ENCODE data around the gene TRIM54.
A peak's percentile ranks its signal among the peaks of the same experiment; 100 is the strongest.

TRIM54 gene

GRCh38 chr2:27322301-27322765, 40.1 kb downstream of the TRIM54 start:
- Histone ChIP-seq H3K4me3 (ENCODE audit: low read depth in 1 of 2, low read length in 2 of 2) (peak overlapping the region; percentile 82 to 92), H3K9me3 (ENCODE audit: control insufficient read depth in 1 of 2, low read length in 2 of 2) (no peaks in the 10 kb centered on the region), H3K27ac (ENCODE audit: low read depth, low read length) (peak overlapping the region; percentile 3), H3K9ac (ENCODE audit: low read depth in 1 of 2, low read length in 2 of 2) (peak overlapping the region; percentile 97 to 99), H3K36me3 (ENCODE audit: control insufficient read depth in 1 of 2, insufficient read depth in 2 of 2, low read length in 2 of 2) (peaks cover 13 to 14% of the 10 kb centered on the region in 2 donors), H3K27me3 (ENCODE audit: control insufficient read depth in 1 of 2, insufficient read depth in 2 of 2, low read length in 2 of 2) (no peaks in the 10 kb centered on the region), H3K4me1 (ENCODE audit: control insufficient read depth in 1 of 2, insufficient read depth in 2 of 2, low read length in 2 of 2) (peaks cover 20 to 23% of the 10 kb centered on the region in 2 donors)

- Histone ChIP-seq H3K4me1 (ENCODE audit: control insufficient read depth in 1 of 2, insufficient read depth in 2 of 2, low read length in 2 of 2) (peaks cover 20 to 23% of the 10 kb centered on the region in 2 donors), H3K36me3 (ENCODE audit: control insufficient read depth in 1 of 2, insufficient read depth in 2 of 2, low read length in 2 of 2) (peaks cover 16 to 18% of the 10 kb centered on the region in 2 donors), H3K4me3 (ENCODE audit: low read depth in 1 of 2, low read length in 2 of 2) (peak within 1 kb of the TSS; percentile 82 to 92), H3K9me3 (ENCODE audit: control insufficient read depth in 1 of 2, low read length in 2 of 2) (no peaks in the 10 kb centered on the region), H3K9ac (ENCODE audit: low read depth in 1 of 2, low read length in 2 of 2) (peak within 1 kb of the TSS; percentile 97 to 99), H3K27me3 (ENCODE audit: control insufficient read depth in 1 of 2, insufficient read depth in 2 of 2, low read length in 2 of 2) (no peaks in the 10 kb centered on the region), H3K27ac (ENCODE audit: low read depth, low read length) (peak within 1 kb of the TSS; percentile 89)
These were observed 40.8 kb downstream of the TRIM54 start, which contains the start of gene MPV17 for GRCh38 chr2:27322766-27323595. TSS of gene MPV17 (minus strand) at chr2:27323097. CDS start at chr2:27322517, 580 bp downstream.

- peak overlapping the region; percentile 82 to 92 for H3K4me3 ChIP-seq (ENCODE audit: low read depth in 1 of 2, low read length in 2 of 2)
- H3K27me3 ChIP-seq (ENCODE audit: control insufficient read depth in 1 of 2, insufficient read depth in 2 of 2, low read length in 2 of 2), result no peaks in the 10 kb centered on the region
- H3K9me3 ChIP-seq (ENCODE audit: control insufficient read depth in 1 of 2, low read length in 2 of 2), result no peaks in the 10 kb centered on the region
- peak overlapping the region; percentile 89 for H3K27ac ChIP-seq (ENCODE audit: low read depth, low read length)
- peaks cover 20 to 23% of the 10 kb centered on the region in 2 donors for H3K4me1 ChIP-seq (ENCODE audit: control insufficient read depth in 1 of 2, insufficient read depth in 2 of 2, low read length in 2 of 2)
- H3K36me3 ChIP-seq (ENCODE audit: control insufficient read depth in 1 of 2, insufficient read depth in 2 of 2, low read length in 2 of 2), result peaks cover 24 to 25% of the 10 kb centered on the region in 2 donors
- peak overlapping the region; percentile 97 to 99 for H3K9ac ChIP-seq (ENCODE audit: low read depth in 1 of 2, low read length in 2 of 2)
These were observed 41.5 kb downstream of the TRIM54 start for GRCh38 chr2:27323596-27324285.

- Histone ChIP-seq H3K27ac (ENCODE audit: low read depth, low read length) (no peak overlapping the region), H3K27me3 (ENCODE audit: control insufficient read depth in 1 of 2, insufficient read depth in 2 of 2, low read length in 2 of 2) (no peaks in the 10 kb centered on the region), H3K4me3 (ENCODE audit: low read depth in 1 of 2, low read length in 2 of 2) (no peak overlapping the region), H3K4me1 (ENCODE audit: control insufficient read depth in 1 of 2, insufficient read depth in 2 of 2, low read length in 2 of 2) (peaks cover 20 to 23% of the 10 kb centered on the region in 2 donors), H3K9me3 (ENCODE audit: control insufficient read depth in 1 of 2, low read length in 2 of 2) (no peaks in the 10 kb centered on the region), H3K9ac (ENCODE audit: low read depth in 1 of 2, low read length in 2 of 2) (no peak overlapping the region), H3K36me3 (ENCODE audit: control insufficient read depth in 1 of 2, insufficient read depth in 2 of 2, low read length in 2 of 2) (peaks cover 30 to 34% of the 10 kb centered on the region in 2 donors)
These were observed 42.5 kb downstream of the TRIM54 start for GRCh38 chr2:27324720-27325119.

GRCh38 chr2:27335311-27335710, 53.1 kb downstream of the TRIM54 start:
- no peak overlapping the region for H3K27ac ChIP-seq (ENCODE audit: low read depth, low read length)
- no peaks in the 10 kb centered on the region for H3K27me3 ChIP-seq (ENCODE audit: control insufficient read depth in 1 of 2, insufficient read depth in 2 of 2, low read length in 2 of 2)
- H3K36me3 ChIP-seq (ENCODE audit: control insufficient read depth in 1 of 2, insufficient read depth in 2 of 2, low read length in 2 of 2), result peaks cover 34 to 75% of the 10 kb centered on the region in 2 donors
- no peak overlapping the region for H3K4me3 ChIP-seq (ENCODE audit: low read depth in 1 of 2, low read length in 2 of 2)
- H3K4me1 ChIP-seq (ENCODE audit: control insufficient read depth in 1 of 2, insufficient read depth in 2 of 2, low read length in 2 of 2), result no peaks in the 10 kb centered on the region
- H3K9me3 ChIP-seq (ENCODE audit: control insufficient read depth in 1 of 2, low read length in 2 of 2), result no peaks in the 10 kb centered on the region
- H3K9ac ChIP-seq (ENCODE audit: low read depth in 1 of 2, low read length in 2 of 2), result no peak overlapping the region

- H3K27me3 ChIP-seq (ENCODE audit: control insufficient read depth in 1 of 2, insufficient read depth in 2 of 2, low read length in 2 of 2), result no peaks in the 10 kb centered on the region
- H3K27ac ChIP-seq (ENCODE audit: low read depth, low read length), result no peak overlapping the region
- no peaks in the 10 kb centered on the region for H3K9me3 ChIP-seq (ENCODE audit: control insufficient read depth in 1 of 2, low read length in 2 of 2)
- H3K9ac ChIP-seq (ENCODE audit: low read depth in 1 of 2, low read length in 2 of 2), result no peak overlapping the region
- no peaks in the 10 kb centered on the region for H3K4me1 ChIP-seq (ENCODE audit: control insufficient read depth in 1 of 2, insufficient read depth in 2 of 2, low read length in 2 of 2)
- no peak overlapping the region for H3K4me3 ChIP-seq (ENCODE audit: low read depth in 1 of 2, low read length in 2 of 2)
- H3K36me3 ChIP-seq (ENCODE audit: control insufficient read depth in 1 of 2, insufficient read depth in 2 of 2, low read length in 2 of 2), result peaks cover 34 to 74% of the 10 kb centered on the region in 2 donors
These were observed 53.9 kb downstream of the TRIM54 start for GRCh38 chr2:27336173-27336572.

- no peak overlapping the region for H3K27ac ChIP-seq (ENCODE audit: low read depth, low read length)
- no peak overlapping the region for H3K9ac ChIP-seq (ENCODE audit: low read depth in 1 of 2, low read length in 2 of 2)
- peaks cover 3 to 17% of the 10 kb centered on the region in 2 donors for H3K36me3 ChIP-seq (ENCODE audit: control insufficient read depth in 1 of 2, insufficient read depth in 2 of 2, low read length in 2 of 2)
These were observed 65.4 kb downstream of the TRIM54 start for GRCh38 chr2:27347641-27348040.

GRCh38 chr2:27350106-27350693, 68.0 kb downstream of the TRIM54 start:
- H3K9ac ChIP-seq (ENCODE audit: low read depth in 1 of 2, low read length in 2 of 2), result no peak overlapping the region
- H3K27ac ChIP-seq (ENCODE audit: low read depth, low read length), result no peak overlapping the region
- peaks cover 3 to 9% of the 10 kb centered on the region in 2 donors for H3K36me3 ChIP-seq (ENCODE audit: control insufficient read depth in 1 of 2, insufficient read depth in 2 of 2, low read length in 2 of 2)
- no peaks in the 10 kb centered on the region for H3K27me3 ChIP-seq (ENCODE audit: control insufficient read depth in 1 of 2, insufficient read depth in 2 of 2, low read length in 2 of 2)
- H3K9me3 ChIP-seq (ENCODE audit: control insufficient read depth in 1 of 2, low read length in 2 of 2), result no peaks in the 10 kb centered on the region
- H3K4me1 ChIP-seq (ENCODE audit: control insufficient read depth in 1 of 2, insufficient read depth in 2 of 2, low read length in 2 of 2), result peaks cover 13 to 14% of the 10 kb centered on the region in 2 donors
- H3K4me3 ChIP-seq (ENCODE audit: low read depth in 1 of 2, low read length in 2 of 2), result no peak overlapping the region

More at GRCh38 chr2:27347641-27348040, 65.4 kb downstream of the TRIM54 start:
- no peak overlapping the region for H3K4me3 ChIP-seq (ENCODE audit: low read depth in 1 of 2, low read length in 2 of 2)
- no peaks in the 10 kb centered on the region for H3K4me1 ChIP-seq (ENCODE audit: control insufficient read depth in 1 of 2, insufficient read depth in 2 of 2, low read length in 2 of 2)
- H3K9me3 ChIP-seq (ENCODE audit: control insufficient read depth in 1 of 2, low read length in 2 of 2), result no peaks in the 10 kb centered on the region
- no peaks in the 10 kb centered on the region for H3K27me3 ChIP-seq (ENCODE audit: control insufficient read depth in 1 of 2, insufficient read depth in 2 of 2, low read length in 2 of 2)

- no peak overlapping the region for H3K4me3 ChIP-seq (ENCODE audit: low read depth in 1 of 2, low read length in 2 of 2)
- H3K4me1 ChIP-seq (ENCODE audit: control insufficient read depth in 1 of 2, insufficient read depth in 2 of 2, low read length in 2 of 2), result peaks cover 19 to 20% of the 10 kb centered on the region in 2 donors
- no peaks in the 10 kb centered on the region for H3K9me3 ChIP-seq (ENCODE audit: control insufficient read depth in 1 of 2, low read length in 2 of 2)
- no peak overlapping the region for H3K9ac ChIP-seq (ENCODE audit: low read depth in 1 of 2, low read length in 2 of 2)
- H3K27ac ChIP-seq (ENCODE audit: low read depth, low read length), result no peak overlapping the region
- no peaks in the 10 kb centered on the region for H3K27me3 ChIP-seq (ENCODE audit: control insufficient read depth in 1 of 2, insufficient read depth in 2 of 2, low read length in 2 of 2)
- peaks cover 3 to 9% of the 10 kb centered on the region in 2 donors for H3K36me3 ChIP-seq (ENCODE audit: control insufficient read depth in 1 of 2, insufficient read depth in 2 of 2, low read length in 2 of 2)
These were observed 69.8 kb downstream of the TRIM54 start for GRCh38 chr2:27351802-27352598.
